Astrocyte (in vitro differentiated cells and primary cell): ENCODE data around the gene TBX6.

Source experiments
- CTCF ChIP-seq: IDR thresholded peaks from 2 replicates; pipeline ENCODE4 v1.5.1; 2011; ENCODE audit warnings: low read depth, mild to moderate bottlenecking, inconsistent platforms, low read length, moderate library complexity; ENCODE audit not compliant: insufficient read depth
- EZH2 ChIP-seq: IDR thresholded peaks from 2 replicates; pipeline ENCODE4 v1.6.1; 2012; ENCODE audit warnings: mild to moderate bottlenecking, low read length, inconsistent platforms; ENCODE audit not compliant: insufficient read depth

GRCh38 chr16:30066761-30067583 lies 24.8 kb downstream of the TBX6 start:
- TF ChIP-seq CTCF = no peak
- TF ChIP-seq EZH2 = no peak
